COLO668 (cell line): ENCODE results near the gene RBM10.

Source experiments
- DNase-seq: peaks from one replicate; lab custom pipeline; 2025; ENCODE audit not compliant: unreplicated experiment; lab: John Stamatoyannopoulos, UW

The RBM10 gene

GRCh38 chrX:47216393-47216925 lies 71.4 kb downstream of the RBM10 start:
- DNase-seq, result no peak

DNA sequence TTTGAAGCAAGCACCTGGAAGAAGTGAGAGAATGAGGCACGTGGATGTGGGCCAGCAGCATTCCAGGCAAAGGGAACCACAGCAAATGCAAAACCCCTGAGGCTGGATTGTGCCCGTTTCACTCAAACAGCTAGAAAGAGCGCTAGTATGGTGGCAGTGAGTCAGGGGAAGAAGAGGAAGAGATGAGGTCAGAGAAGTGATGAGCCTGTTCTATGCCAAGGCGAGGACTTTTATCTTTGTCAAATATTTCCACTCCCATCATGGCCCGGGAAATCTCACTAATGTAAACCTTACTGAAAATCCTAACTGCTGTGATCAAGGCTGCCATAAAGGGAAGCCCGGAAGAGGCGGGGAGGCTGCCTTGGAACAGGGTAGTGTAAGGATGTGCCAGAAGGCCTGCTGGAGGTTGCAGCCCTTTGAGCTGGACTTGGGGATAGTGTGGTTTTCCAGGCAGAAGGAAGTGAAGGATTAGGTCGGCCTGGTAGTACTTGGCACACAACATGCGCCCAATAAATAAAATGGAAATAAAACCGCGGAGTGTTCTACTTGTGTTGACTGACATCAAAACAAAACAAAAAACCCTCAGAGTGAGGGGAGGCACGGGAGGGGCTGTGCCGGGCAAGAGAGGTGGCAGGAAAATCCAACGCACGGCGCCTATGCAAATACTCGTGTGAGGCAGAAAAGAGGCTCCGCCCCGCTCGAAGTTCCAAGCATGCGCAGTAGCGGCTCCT lies 72.3 kb downstream of the RBM10 start:
- DNase-seq, result peak; percentile 47

- peak; percentile 96 for DNase-seq
Measured at GRCh38 chrX:47217852-47218279, 72.8 kb downstream of the RBM10 start.

DNA sequence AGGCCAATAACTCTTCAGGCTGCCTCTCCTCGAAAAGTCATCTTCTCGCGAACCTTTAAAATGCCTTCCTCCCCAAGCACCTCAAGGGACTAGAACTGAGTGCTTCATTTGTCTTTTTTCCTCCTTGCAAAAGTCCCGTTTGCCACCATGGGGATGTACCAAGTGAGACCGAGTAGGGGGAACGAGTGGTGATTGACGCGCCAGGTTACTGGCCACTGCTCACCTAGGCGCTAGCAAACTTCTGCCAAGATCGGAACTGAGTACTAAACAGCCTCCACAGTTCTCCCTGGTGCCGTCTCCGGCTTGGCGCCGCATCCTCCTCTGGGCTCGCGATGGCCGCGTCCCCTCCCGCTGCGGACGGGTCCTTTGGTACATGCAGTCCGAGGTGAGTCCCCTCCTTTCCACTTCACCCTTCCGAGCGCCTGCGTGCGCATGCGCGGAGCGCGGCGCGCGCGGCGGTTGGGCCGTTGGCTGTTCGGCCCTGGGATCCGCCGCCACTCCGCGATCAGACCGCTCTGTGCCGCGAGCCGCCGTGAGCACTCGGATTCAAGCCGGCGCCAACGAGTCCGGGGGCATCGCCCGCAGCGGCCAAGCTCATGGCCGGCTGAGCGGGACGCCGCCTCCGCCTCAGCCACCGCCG lies 73.4 kb downstream of the RBM10 start, which contains the start of gene CDK16:
CDK16 (plus strand) TSS at position 402 of the 640 bp plus-strand sequence. CDS start 4,877 bp downstream, outside the sequence.
- peak; percentile 78 for DNase-seq

DNA sequence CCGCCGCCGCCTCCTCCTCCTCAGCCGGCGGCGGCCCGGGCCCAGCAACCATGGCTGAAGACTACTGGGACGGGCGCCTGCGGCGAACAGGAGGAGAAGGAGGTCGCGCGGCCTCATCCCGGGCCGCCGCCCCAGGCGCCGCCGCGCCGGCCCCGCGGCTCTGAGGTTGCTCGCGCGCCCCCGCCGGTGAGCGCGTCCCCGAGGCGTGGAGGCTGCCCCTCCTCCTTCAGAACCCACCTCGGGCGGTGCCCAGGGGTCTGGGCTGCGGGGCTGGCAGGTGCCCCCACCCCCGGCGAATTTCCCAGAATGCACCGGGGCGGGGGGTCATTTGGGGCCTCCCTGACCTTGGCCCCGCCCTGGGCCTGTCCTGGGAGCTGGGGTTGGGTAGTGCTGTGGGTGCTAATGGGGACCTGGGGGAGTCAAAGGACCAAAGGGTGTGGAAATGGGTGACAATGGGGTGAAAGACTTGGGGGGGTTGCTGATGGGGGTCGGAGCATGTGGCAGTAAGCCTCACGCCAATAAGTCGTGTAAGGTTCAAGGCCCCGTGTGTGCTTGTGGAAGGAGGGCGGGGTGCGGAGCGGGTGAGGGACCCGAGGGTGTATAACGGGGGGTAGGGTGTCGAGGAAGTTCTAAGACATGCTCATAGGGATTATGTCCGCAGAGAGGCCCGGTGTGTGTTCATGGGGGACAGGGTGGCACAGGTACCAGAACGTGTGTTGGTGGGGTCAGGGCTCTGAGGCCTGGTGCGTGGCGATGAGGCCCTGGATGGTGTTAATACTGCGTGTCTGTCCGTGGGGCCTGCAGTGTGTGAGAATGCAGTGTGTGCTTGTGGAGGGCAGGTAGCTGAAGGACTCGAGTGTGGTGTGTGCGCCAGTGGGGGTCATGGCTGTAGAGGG lies 74.1 kb downstream of the RBM10 start:
- DNase-seq, result peak; percentile 45

DNA sequence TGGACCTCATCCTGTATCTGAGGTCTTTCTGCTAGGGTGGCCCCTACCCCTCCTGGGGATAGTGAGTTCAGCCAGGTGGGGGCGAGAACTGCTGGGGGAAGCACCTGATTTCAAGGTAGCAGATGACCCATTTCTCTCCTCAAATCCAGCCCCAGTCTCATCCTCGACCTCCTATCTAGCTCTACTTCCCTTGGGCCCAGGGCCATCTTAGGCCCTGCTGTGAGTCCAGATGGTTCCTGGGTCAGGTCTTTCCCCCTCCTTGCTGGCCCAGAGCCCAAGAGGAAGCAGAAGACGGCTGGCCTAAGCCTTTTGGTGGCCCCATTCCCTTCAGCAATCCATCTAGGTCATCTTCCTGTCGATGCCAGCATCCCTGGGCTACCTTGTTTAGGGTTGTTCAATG lies 76.7 kb downstream of the RBM10 start:
- no peak for DNase-seq

- DNase-seq, result no peak
Measured at GRCh38 chrX:47222751-47223350, 77.8 kb downstream of the RBM10 start.

DNA sequence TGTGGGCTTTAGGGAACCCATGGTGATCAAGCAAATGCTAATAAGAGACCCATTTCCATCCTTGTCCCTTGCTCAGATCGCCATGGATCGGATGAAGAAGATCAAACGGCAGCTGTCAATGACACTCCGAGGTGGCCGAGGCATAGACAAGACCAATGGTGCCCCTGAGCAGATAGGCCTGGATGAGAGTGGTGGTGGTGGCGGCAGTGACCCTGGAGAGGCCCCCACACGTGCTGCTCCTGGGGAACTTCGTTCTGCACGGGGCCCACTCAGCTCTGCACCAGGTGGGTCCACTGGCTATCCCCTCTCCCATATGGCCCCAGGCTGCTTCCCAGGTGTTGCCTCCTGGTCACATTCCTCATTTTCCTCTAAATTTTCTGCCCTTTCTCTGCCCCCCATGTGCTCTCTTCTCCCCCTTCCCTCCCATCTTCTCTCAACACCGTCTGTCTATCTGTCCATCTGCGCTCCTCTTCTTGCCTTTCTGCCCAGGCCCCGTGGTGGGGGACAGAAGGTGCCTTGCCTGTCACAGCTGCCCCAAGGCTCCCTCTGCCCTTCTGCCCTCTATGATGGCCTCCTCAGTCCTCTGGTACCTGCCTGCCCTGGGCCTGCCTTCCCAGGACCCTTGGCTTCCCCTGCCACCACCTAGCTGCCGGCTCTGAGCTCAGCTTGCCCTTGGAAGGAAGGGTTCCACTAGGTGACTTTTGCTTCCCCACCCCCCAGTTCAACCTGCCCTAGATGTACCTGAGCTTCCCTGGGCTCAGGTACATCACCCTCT lies 78.6 kb downstream of the RBM10 start:
- no peak for DNase-seq

DNA sequence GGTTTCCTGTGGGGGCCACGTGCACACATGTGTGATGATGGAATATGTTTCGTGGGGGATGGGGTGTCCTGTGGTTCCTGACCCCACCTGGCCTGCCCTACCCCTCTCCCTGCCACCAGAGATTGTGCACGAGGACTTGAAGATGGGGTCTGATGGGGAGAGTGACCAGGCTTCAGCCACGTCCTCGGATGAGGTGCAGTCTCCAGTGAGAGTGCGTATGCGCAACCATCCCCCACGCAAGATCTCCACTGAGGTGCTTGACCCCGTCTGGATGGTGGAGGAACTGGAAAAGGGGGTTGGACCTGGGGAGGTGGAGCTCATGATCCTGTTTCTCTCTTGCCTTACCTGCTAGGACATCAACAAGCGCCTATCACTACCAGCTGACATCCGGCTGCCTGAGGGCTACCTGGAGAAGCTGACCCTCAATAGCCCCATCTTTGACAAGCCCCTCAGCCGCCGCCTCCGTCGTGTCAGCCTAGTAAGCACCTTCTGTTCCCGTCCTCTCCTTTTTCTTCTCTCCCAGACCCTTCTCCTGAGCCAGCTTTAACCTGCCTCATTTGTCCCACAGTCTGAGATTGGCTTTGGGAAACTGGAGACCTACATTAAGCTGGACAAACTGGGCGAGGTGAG lies 79.4 kb downstream of the RBM10 start:
- DNase-seq, result no peak

- DNase-seq, result no peak
Measured at GRCh38 chrX:47224896-47225290, 79.9 kb downstream of the RBM10 start.

- no peak for DNase-seq
Measured at GRCh38 chrX:47226071-47226470, 81.0 kb downstream of the RBM10 start.

DNA sequence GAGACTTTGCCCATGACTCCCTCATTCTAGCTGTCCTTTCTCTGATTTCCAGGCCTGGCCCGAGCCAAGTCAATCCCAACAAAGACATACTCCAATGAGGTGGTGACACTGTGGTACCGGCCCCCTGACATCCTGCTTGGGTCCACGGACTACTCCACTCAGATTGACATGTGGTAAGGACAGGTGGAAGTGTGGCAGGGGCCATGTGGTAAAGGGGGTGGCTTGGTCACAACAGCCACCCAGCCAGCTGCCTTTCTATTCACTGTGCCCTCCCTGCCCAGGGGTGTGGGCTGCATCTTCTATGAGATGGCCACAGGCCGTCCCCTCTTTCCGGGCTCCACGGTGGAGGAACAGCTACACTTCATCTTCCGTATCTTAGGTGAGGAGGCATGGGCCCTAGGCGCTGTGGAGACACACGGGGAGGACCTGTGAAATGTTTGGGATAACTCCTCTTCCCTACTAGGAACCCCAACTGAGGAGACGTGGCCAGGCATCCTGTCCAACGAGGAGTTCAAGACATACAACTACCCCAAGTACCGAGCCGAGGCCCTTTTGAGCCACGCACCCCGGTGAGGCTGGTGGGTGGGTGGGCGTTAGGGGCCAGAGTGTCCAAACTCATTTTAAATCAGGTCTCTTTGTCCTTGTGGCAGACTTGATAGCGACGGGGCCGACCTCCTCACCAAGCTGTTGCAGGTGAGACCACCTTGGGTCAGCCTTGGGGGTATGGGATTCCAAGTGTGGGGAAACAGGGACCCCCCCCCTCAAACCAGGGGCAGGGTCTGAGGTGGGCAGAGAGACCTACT lies 81.7 kb downstream of the RBM10 start:
- DNase-seq, result no peak

DNA sequence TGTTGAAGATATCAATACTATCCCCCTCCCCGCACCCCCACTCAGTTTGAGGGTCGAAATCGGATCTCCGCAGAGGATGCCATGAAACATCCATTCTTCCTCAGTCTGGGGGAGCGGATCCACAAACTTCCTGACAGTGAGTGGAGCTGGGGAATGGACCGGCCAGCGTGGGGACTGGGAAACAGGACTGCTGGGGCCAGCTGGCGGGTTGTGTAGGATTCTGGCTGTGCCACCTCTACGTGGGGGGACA lies 82.2 kb downstream of the RBM10 start:
- DNase-seq, result no peak

DNA sequence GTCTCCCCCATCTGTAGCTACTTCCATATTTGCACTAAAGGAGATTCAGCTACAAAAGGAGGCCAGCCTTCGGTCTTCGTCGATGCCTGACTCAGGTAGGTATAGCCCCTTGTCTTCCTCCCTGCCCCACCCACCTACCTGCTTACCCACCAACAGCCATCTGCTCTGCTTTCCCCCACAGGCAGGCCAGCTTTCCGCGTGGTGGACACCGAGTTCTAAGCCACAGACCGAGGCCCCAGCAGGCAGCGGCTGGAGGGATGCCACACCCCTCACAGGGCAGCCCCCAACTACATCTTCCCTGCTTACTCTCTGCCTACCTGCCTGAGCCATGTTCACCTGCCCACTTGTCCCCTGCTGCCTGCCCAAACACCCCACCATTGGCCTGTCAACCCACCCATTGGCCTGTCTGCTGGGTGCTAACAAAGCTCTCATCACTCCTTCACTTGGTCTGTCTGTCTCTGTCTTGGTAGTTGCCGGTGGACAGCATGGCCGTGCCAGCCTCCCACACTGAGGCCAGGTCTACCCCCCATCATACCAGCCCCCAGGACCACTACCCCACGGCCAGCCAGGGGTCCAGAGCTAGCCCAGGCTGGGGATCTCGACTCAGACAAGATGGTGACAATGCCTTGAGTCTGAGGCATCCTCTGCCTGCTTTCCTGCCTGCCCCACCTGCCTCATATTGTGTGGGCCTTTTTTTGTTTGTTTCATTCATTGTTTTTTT lies 83.7 kb downstream of the RBM10 start:
- no peak for DNase-seq

DNA sequence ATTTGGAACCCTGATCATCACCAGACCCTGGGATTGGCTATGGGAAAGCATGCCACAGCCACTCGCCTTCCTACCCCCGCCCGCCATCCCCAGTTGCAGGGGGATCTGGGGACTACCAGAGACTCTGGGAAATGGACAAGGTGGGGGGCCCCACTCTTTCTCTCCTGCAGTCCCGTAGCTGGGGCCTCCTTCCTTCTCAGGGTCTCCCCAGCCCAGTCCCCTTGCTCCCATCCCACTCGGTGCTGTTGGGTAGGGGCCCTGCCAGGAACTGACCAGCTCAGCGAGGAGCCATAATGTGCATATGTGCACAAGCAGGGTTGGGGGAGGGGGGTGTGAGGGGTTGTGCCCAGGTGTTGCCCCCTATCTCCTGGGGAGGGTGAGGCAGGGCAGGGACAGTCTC lies 84.4 kb downstream of the RBM10 start:
- DNase-seq, result no peak

- no peak for DNase-seq
Measured at GRCh38 chrX:47230136-47230868, 85.3 kb downstream of the RBM10 start.

DNA sequence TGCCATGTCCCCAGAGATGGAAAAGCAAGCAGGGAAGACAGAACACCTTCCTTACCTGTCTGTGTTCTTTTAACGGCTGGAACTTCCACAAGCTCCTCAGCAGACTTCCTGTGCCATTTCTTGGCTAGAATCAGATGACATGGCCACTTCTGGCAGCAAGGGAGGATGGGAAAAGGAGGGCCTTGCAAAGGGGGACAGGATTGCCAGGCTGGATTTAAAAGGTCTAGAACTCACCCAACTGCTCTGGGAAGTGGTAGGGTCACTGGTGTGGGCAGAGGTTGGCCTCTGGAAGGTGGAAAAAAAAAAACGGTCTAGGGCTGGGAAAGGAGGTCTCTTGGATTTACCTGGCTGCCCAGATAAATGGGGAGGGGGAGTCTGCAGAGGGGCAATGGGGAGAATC lies 86.1 kb downstream of the RBM10 start:
- DNase-seq, result no peak
